H1 (cell line): ENCODE data around the gene PGGHG. TPM values are rescaled to one million over a fixed set of nuclear protein-coding genes. Genes with fewer than 3 reads are reported as not detected.

Experiments used
- CEBPB ChIP-seq: IDR thresholded peaks from 2 replicates; pipeline ENCODE4 v1.6.1; 2012; ENCODE audit warnings: low read depth, low read length
- EP300 ChIP-seq, 2 experiments: IDR thresholded peaks; 1 replicate in 1 of 2; 2 replicates in 1 of 2; pipeline ENCODE4 v1.6.1; 2011 to 2012; ENCODE audit warnings: low read depth in 2 of 2, low read length in 2 of 2, mild to moderate bottlenecking in 2 of 2, borderline replicate concordance in 1 of 2, inconsistent platforms in 1 of 2, moderate library complexity in 1 of 2
- GTF2F1 ChIP-seq: IDR thresholded peaks from 2 replicates; pipeline ENCODE4 v1.6.1; 2012; ENCODE audit warnings: low read depth, low read length, improper control_type of control experiment, borderline replicate concordance
- SP4 ChIP-seq: IDR thresholded peaks from 2 replicates; pipeline ENCODE4 v1.6.1; 2012; ENCODE audit warnings: low read length, inconsistent platforms
- SUZ12 ChIP-seq: fragments of 200-600 bp; sonication (generic); IDR thresholded peaks from 2 replicates; pipeline ENCODE4 v1.6.1; 2012; ENCODE audit warnings: mild to moderate bottlenecking, inconsistent platforms, low read length, moderate library complexity, mixed read lengths
- polyA plus RNA-seq, 7 experiments: library from polyadenylated mRNA; depleted of rRNA in 3 of 7; stranded (reverse) in 5 of 7; unstranded in 2 of 7; fragments of >200 nt in 5 of 7; fragments of 200-250 nt in 2 of 7; gene quantifications; 1 replicate in 5 of 7; 2 replicates in 1 of 7; 4 replicates in 1 of 7; pipeline versions ENCODE4 v1.2.1 to v1.2.3, GENCODE V29; 2011 to 2013; ENCODE audit warnings: missing spikeins in 2 of 7, mixed read lengths in 2 of 7
- total RNA-seq: library from RNA; stranded (reverse); fragmentation: NEBNext Ultra II Directional; extraction: Animal tissue kit (Norgen Biotek cat#: 25700); gene quantifications from 2 replicates; pipeline ENCODE4 v1.2.1, GENCODE V29; 2021

The PGGHG gene
- total and polyA plus RNA-seq, 2 of the 8 experiments (the other 6 are each of a cell fraction or from before 2014, with no cell fraction given), result 34.8 to 60.7 TPM

GRCh38 chr11:272195-272930 is 16.6 kb upstream of the PGGHG start (continued):
- TF ChIP-seq EP300 (IDR thresholded peaks at IDR 0.05; ENCODE audit: borderline replicate concordance in 1 of 2, low read depth in 2 of 2, low read length in 2 of 2) (no peak), GTF2F1 (no peak), SUZ12 (no peak), SP4 (no peak), CEBPB (no peak)
